IMR-90 (cell line): ENCODE measurements around the gene CLDN11. TPM values are rescaled to one million over a fixed set of nuclear protein-coding genes. Genes with fewer than 3 reads are reported as not detected.
A peak's percentile ranks its signal among the peaks of the same experiment; 100 is the strongest.

Experiments used
- ATAC-seq: fragments of 200-7000 bp; cut with Tn5 transposase; 2 replicates; pipeline ENCODE4 v1.9.1; 2020; ENCODE audit warnings: low read depth, mild to moderate bottlenecking, moderate library complexity
- BruUV-seq: library from RNA; stranded (reverse); fragments of 400-500 nt; replicated peaks from 2 replicates; lab custom pipeline; 2021; lab: Mats Ljungman, UMichigan
- CTCF ChIA-PET: fragments of 300-600 bp; formaldehyde crosslinking; extraction: SDS; loops from one replicate; lab custom pipeline; 2021; ENCODE audit warnings: antibody characterized with exemption; lab: Yijun Ruan, JAX
- POLR2A ChIA-PET: fragments of 300-600 bp; sonication (Branson Sonifier 250); formaldehyde crosslinking; loops from one replicate; lab custom pipeline; 2022; ENCODE audit warnings: antibody characterized with exemption; ENCODE audit not compliant: unreplicated experiment; lab: Charles Lee
- DNase-seq: peaks from one replicate; pipeline ENCODE4 v3.0.0; 2013
- H2AFZ ChIP-seq: replicated peaks from 2 replicates; pipeline ENCODE3; 2013; ENCODE audit warnings: low read length, mild to moderate bottlenecking; ENCODE audit not compliant: poor library complexity
- H2AK5ac ChIP-seq: 2 replicates; pipeline ENCODE4 v1.6.1; 2013; ENCODE audit warnings: low read depth, low read length, inconsistent platforms
- H2AK9ac ChIP-seq: replicated peaks from 2 replicates; pipeline ENCODE3; 2013; ENCODE audit warnings: mild to moderate bottlenecking, low read depth, low read length, moderate library complexity; ENCODE audit not compliant: poor library complexity
- H2BK120ac ChIP-seq: 2 replicates; pipeline ENCODE4 v1.6.1; 2013; ENCODE audit warnings: low read depth, low read length, inconsistent platforms
- H2BK15ac ChIP-seq: 3 replicates; pipeline ENCODE4 v1.6.1; 2013; ENCODE audit warnings: low read depth, low read length, inconsistent platforms
- H2BK20ac ChIP-seq: 2 replicates; pipeline ENCODE4 v1.6.1; 2013; ENCODE audit warnings: low read depth, mild to moderate bottlenecking, inconsistent platforms, low read length, moderate library complexity
- H2BK5ac ChIP-seq: 2 replicates; pipeline ENCODE4 v1.6.1; 2013; ENCODE audit warnings: mild to moderate bottlenecking, low read depth, low read length, inconsistent platforms; ENCODE audit not compliant: poor library complexity, severe bottlenecking
- H3K14ac ChIP-seq: replicated peaks from 2 replicates; pipeline ENCODE4 v1.6.1; 2013; ENCODE audit warnings: low read depth, low read length, inconsistent platforms
- H3K18ac ChIP-seq: 2 replicates; pipeline ENCODE4 v1.6.1; 2013; ENCODE audit warnings: low read depth, low read length, control low read depth
- H3K23ac ChIP-seq: 2 replicates; pipeline ENCODE4 v1.6.1; 2013; ENCODE audit warnings: low read depth, low read length, inconsistent platforms
- H3K27ac ChIP-seq: 2 replicates; pipeline ENCODE4 v1.5.1; 2013; ENCODE audit warnings: mild to moderate bottlenecking, control low read depth, low read length; ENCODE audit not compliant: insufficient read depth
- H3K27me3 ChIP-seq: 2 replicates; pipeline ENCODE4 v1.6.1; 2013; ENCODE audit warnings: low read length; ENCODE audit not compliant: control insufficient read depth, insufficient read depth
- H3K36me3 ChIP-seq: 2 replicates; pipeline ENCODE4 v1.6.1; 2013; ENCODE audit warnings: low read length, mixed read lengths; ENCODE audit not compliant: control insufficient read depth, insufficient read depth
- H3K4ac ChIP-seq: 2 replicates; pipeline ENCODE4 v1.6.1; 2013; ENCODE audit warnings: low read depth, low read length, inconsistent platforms
- H3K4me1 ChIP-seq: 2 replicates; pipeline ENCODE4 v1.6.1; 2013; ENCODE audit warnings: low read length, mixed read lengths; ENCODE audit not compliant: control insufficient read depth, insufficient read depth
- H3K4me2 ChIP-seq: 2 replicates; pipeline ENCODE4 v1.6.1; 2013; ENCODE audit warnings: low read depth, mild to moderate bottlenecking, control low read depth, low read length, moderate library complexity
- H3K4me3 ChIP-seq: 2 replicates; pipeline ENCODE4 v1.5.1; 2013; ENCODE audit warnings: low read depth, mild to moderate bottlenecking, control low read depth, low read length, moderate library complexity; ENCODE audit not compliant: insufficient read depth
- H3K56ac ChIP-seq: 2 replicates; pipeline ENCODE4 v1.6.1; 2013; ENCODE audit warnings: low read length, inconsistent platforms; ENCODE audit not compliant: insufficient read depth; ENCODE audit errors: extremely low read depth
- H3K79me1 ChIP-seq, 2 experiments: 2 replicates each; pipeline ENCODE4 v1.6.1; 2013; ENCODE audit warnings: low read length in 2 of 2, inconsistent platforms in 1 of 2, low read depth in 1 of 2
- H3K9ac ChIP-seq: 2 replicates; pipeline ENCODE4 v1.6.1; 2013; ENCODE audit warnings: low read depth, low read length, control low read depth
- H3K9me1 ChIP-seq: 2 replicates; pipeline ENCODE4 v1.6.1; 2013; ENCODE audit warnings: low read length, inconsistent platforms; ENCODE audit not compliant: insufficient read depth
- H3K9me3 ChIP-seq: 2 replicates; pipeline ENCODE4 v1.6.1; 2013; ENCODE audit warnings: low read length; ENCODE audit not compliant: control insufficient read depth, insufficient read depth
- H4K20me1 ChIP-seq: 2 replicates; pipeline ENCODE4 v1.6.1; 2013; ENCODE audit warnings: low read length, inconsistent platforms; ENCODE audit not compliant: insufficient read depth
- H4K5ac ChIP-seq: 2 replicates; pipeline ENCODE4 v1.6.1; 2013; ENCODE audit warnings: mild to moderate bottlenecking, low read depth, low read length, control low read depth
- H4K8ac ChIP-seq, 2 experiments: 2 replicates each; pipeline ENCODE4 v1.6.1; 2013; ENCODE audit warnings: low read depth in 2 of 2, low read length in 2 of 2, control low read depth in 1 of 2, inconsistent platforms in 1 of 2
- H4K91ac ChIP-seq: 2 replicates; pipeline ENCODE4 v1.6.1; 2013; ENCODE audit warnings: low read depth, low read length, inconsistent platforms; ENCODE audit not compliant: insufficient read depth
- CTCF ChIP-seq: conservative IDR thresholded peaks from 2 replicates; pipeline ENCODE4 v1.5.1; 2012; ENCODE audit warnings: mild to moderate bottlenecking, low read depth, low read length, improper control_type of control experiment
- ELK1 ChIP-seq: fragments of 150-350 bp; IDR thresholded peaks from 2 replicates; pipeline ENCODE4 v1.6.1; 2016; ENCODE audit warnings: low read depth, mild to moderate bottlenecking, low read length, moderate library complexity, borderline replicate concordance
- MAZ ChIP-seq: IDR thresholded peaks from 2 replicates; pipeline ENCODE4 v1.6.1; 2012; ENCODE audit warnings: low read depth, mild to moderate bottlenecking, low read length, improper control_type of control experiment, moderate library complexity, borderline replicate concordance
- MXI1 ChIP-seq: IDR thresholded peaks from 2 replicates; pipeline ENCODE4 v1.6.1; 2012; ENCODE audit warnings: low read depth, mild to moderate bottlenecking, low read length, moderate library complexity, borderline replicate concordance
- RAD21 ChIP-seq: IDR thresholded peaks from 2 replicates; pipeline ENCODE4 v1.6.1; 2012; ENCODE audit warnings: low read length, improper control_type of control experiment
- SMC3 ChIP-seq: fragments of 150-350 bp; IDR thresholded peaks from 2 replicates; pipeline ENCODE4 v1.6.1; 2016; ENCODE audit warnings: low read depth, mild to moderate bottlenecking, antibody characterized with exemption, low read length, moderate library complexity
- WGBS, 2 experiments: methylation state at CpG; one replicate each; pipeline versions ENCODE4 v1.1.5 to v1.1.7; 2013; ENCODE audit warnings: missing lambda C conversion rate in 2 of 2; ENCODE audit not compliant: insufficient read length in 1 of 2; ENCODE audit errors: extremely low coverage in 2 of 2; 5-methylcytosine and 5-hydroxymethylcytosine counted together
- dilution Hi-C: fragments of 300-500 bp; cut with HindIII; formaldehyde crosslinking; loops from one replicate; pipeline ENCODE4 v1.14.3; 2018; ENCODE audit warnings: low sequenced_read_pairs; ENCODE audit not compliant: unreplicated experiment
- in situ Hi-C: fragments of 300-500 bp; cut with MboI; formaldehyde crosslinking; loops from 3 replicates; pipeline ENCODE4 v1.14.3; 2019; ENCODE audit warnings: low sequenced_read_pairs, inconsistent platforms, mixed read lengths
- intact Hi-C: fragments of 100-400 bp; cut with micrococcal nuclease; formaldehyde crosslinking; loops from 2 replicates; pipeline ENCODE4 v1.10.0; 2022
- polyA plus RNA-seq, 3 experiments: library from polyadenylated mRNA; depleted of rRNA; stranded (reverse); fragments of >200 nt; gene quantifications; 2 replicates each; pipeline ENCODE4 v1.2.3, GENCODE V29; 2012; ENCODE audit warnings: low replicate concordance in 1 of 3
- total RNA-seq: library from RNA; depleted of rRNA; stranded (reverse); fragments of >200 nt; gene quantifications from 2 replicates; pipeline ENCODE4 v1.2.3, GENCODE V29; 2012

Gene CLDN11
- total and polyA plus RNA-seq, 2 of the 4 experiments (the other 2 are of a cell fraction), result 245 to 318 TPM

GRCh38 chr3:170368921-170369320 lies 49.7 kb upstream of the CLDN11 start:
- no peak overlapping the region for H3K18ac ChIP-seq
- in situ Hi-C loops, result no loop called here
- no peak overlapping the region for H3K4me3 ChIP-seq
- no peak overlapping the region for H3K27ac ChIP-seq
- DNase-seq (no peak), ATAC-seq (no peak)
- intact Hi-C loops, result no loop called here
- peaks cover 6% of the 10 kb centered on the region for H3K36me3 ChIP-seq
- no peak overlapping the region for H4K5ac ChIP-seq
- H3K9me3 ChIP-seq, result no peaks in the 10 kb centered on the region
- no peak overlapping the region for H4K91ac ChIP-seq
- H2AK5ac ChIP-seq, result no peak overlapping the region
- H2AK9ac ChIP-seq, result no peak overlapping the region
- H3K4ac ChIP-seq, result no peak overlapping the region
- H4K8ac ChIP-seq, result no peak overlapping the region
- POLR2A ChIA-PET, result interaction anchor here (0.6 kb wide), 1 partner anchor 107 kb away, joined by 3 read pairs; no protein-coding TSS in a partner anchor
- H2BK15ac ChIP-seq, result no peak overlapping the region
- H3K23ac ChIP-seq, result no peak overlapping the region
- H3K4me1 ChIP-seq, result 0 out of 2 replicates have a peak, but pooled peaks cover 2% of the 10 kb centered on the region
- H4K20me1 ChIP-seq, result peaks cover 15% of the 10 kb centered on the region
- H3K27me3 ChIP-seq, result no peaks in the 10 kb centered on the region
- no CpG with 5 or more reads among the region's 2 CpGs for WGBS, 2 experiments
- no TSS peak for BruUV-seq
- H2BK120ac ChIP-seq, result no peak overlapping the region
- no peak overlapping the region for H2AFZ ChIP-seq
- H3K9me1 ChIP-seq, result no peaks in the 10 kb centered on the region
- TF ChIP-seq MXI1 (no peak), SMC3 (0 out of 2 replicates have a peak, but pooled peaks have one; percentile 16), MAZ (no peak), ELK1 (no peak), RAD21 (peak; percentile 31; the same call in 1 of the 2 replicates), CTCF (peak; percentile 46)
- CTCF ChIA-PET, result interaction anchor here (0.5 to 0.6 kb wide), 5 partner anchors 11 to 1403 kb away, joined by 3 to 7 read pairs (median 4); no protein-coding TSS in a partner anchor
- H3K14ac ChIP-seq, result no peak overlapping the region
- H2BK20ac ChIP-seq, result no peak overlapping the region
- no peak overlapping the region for H3K9ac ChIP-seq
- H3K79me1 ChIP-seq, result peaks cover 0 to 32% of the 10 kb centered on the region in 2 experiments; a peak in 3 of 4 replicates
- no peak overlapping the region for H3K56ac ChIP-seq
- dilution Hi-C loops, result no loop called here
- H3K4me2 ChIP-seq, result no peak overlapping the region
- H2BK5ac ChIP-seq, result no peak overlapping the region
